Panc1 (cell line): Measurements from ENCODE around the gene TRIP10. TPM values are rescaled to one million over a fixed set of nuclear protein-coding genes. Genes with fewer than 3 reads are reported as not detected.

Experiments
- ATAC-seq: fragments of 200-7000 bp; cut with Tn5 transposase; 2 replicates; pipeline ENCODE4 v1.9.1; 2020; ENCODE audit warnings: mild to moderate bottlenecking, moderate library complexity
- BruUV-seq: library from RNA; stranded (reverse); fragments of 400-500 nt; replicated peaks from 2 replicates; lab custom pipeline; 2021; lab: Mats Ljungman, UMichigan
- CTCF ChIA-PET: fragments of 300-600 bp; sonication (Branson Sonifier 250); formaldehyde crosslinking; loops from one replicate; lab custom pipeline; 2022; ENCODE audit warnings: antibody characterized with exemption; lab: Charles Lee
- POLR2A ChIA-PET: fragments of 300-600 bp; sonication (Branson Sonifier 250); formaldehyde crosslinking; loops from one replicate; lab custom pipeline; 2022; ENCODE audit warnings: antibody characterized with exemption; lab: Charles Lee
- DNase-seq: peaks from one replicate; pipeline ENCODE4 v3.0.0-alpha.2; 2010; ENCODE audit warnings: low read depth, low spot score
- H3K27ac ChIP-seq: 2 replicates; pipeline ENCODE4 v1.5.1; 2011; ENCODE audit warnings: mild to moderate bottlenecking, low read length, inconsistent platforms
- H3K27me3 ChIP-seq: fragments of 200-500 bp; sonication (Bioruptor generic); 2 replicates; pipeline ENCODE4 v1.6.0; 2014; ENCODE audit warnings: low read length, inconsistent platforms; ENCODE audit not compliant: control insufficient read depth, insufficient read depth
- H3K36me3 ChIP-seq: fragments of 200-500 bp; sonication (Bioruptor generic); 2 replicates; pipeline ENCODE4 v1.5.1; 2014; ENCODE audit warnings: inconsistent platforms, mild to moderate bottlenecking, low read length, moderate library complexity; ENCODE audit not compliant: control insufficient read depth, insufficient read depth
- H3K4me1 ChIP-seq: 2 replicates; pipeline ENCODE4 v1.5.1; 2011; ENCODE audit warnings: inconsistent platforms, mild to moderate bottlenecking, low read length, moderate library complexity; ENCODE audit not compliant: control insufficient read depth, insufficient read depth
- H3K4me3 ChIP-seq, 2 experiments: 2 replicates each; pipeline ENCODE4 v1.5.1; 2011 to 2012; ENCODE audit warnings: low read depth in 2 of 2, low read length in 2 of 2, mild to moderate bottlenecking in 2 of 2, inconsistent platforms in 1 of 2, moderate library complexity in 1 of 2
- H3K9me3 ChIP-seq: fragments of 200-500 bp; sonication (Bioruptor generic); 2 replicates; pipeline ENCODE4 v1.5.1; 2014; ENCODE audit warnings: low read depth, mild to moderate bottlenecking, inconsistent platforms, low read length, moderate library complexity; ENCODE audit not compliant: control insufficient read depth, insufficient read depth
- CTCF ChIP-seq: fragments of 450-650 bp; IDR thresholded peaks from 2 replicates; pipeline ENCODE4 v1.5.1; 2017; ENCODE audit warnings: mild to moderate bottlenecking
- POLR2AphosphoS5 ChIP-seq: IDR thresholded peaks from 2 replicates; pipeline ENCODE4 v1.6.1; 2012; ENCODE audit warnings: mild to moderate bottlenecking, low read depth, low read length, moderate library complexity
- REST ChIP-seq, 2 experiments: IDR thresholded peaks; 2 replicates each; pipeline ENCODE4 v1.6.1; 2011 to 2012; ENCODE audit warnings: low read depth in 2 of 2, control low read depth in 1 of 2, low read length in 1 of 2, mild to moderate bottlenecking in 1 of 2, moderate library complexity in 1 of 2; ENCODE audit not compliant: insufficient read depth in 1 of 2
- SIN3A ChIP-seq: IDR thresholded peaks from 2 replicates; pipeline ENCODE4 v1.6.1; 2012; ENCODE audit warnings: low read depth, mild to moderate bottlenecking, low read length, moderate library complexity, borderline replicate concordance; ENCODE audit not compliant: insufficient read depth
- TCF7L2 ChIP-seq: IDR thresholded peaks from 2 replicates; pipeline ENCODE4 v1.6.1; 2011; ENCODE audit warnings: mild to moderate bottlenecking, low read depth, low read length, inconsistent platforms
- in situ Hi-C: cut with HindIII; loops from 2 replicates; pipeline ENCODE4 v1.10.0; 2016; ENCODE audit warnings: low sequenced_read_pairs, low pct_unique_long_range_greater_than_20kb
- intact Hi-C: fragments of 100-400 bp; cut with micrococcal nuclease; formaldehyde crosslinking; loops from one replicate; pipeline ENCODE4 v1.10.0; 2022; ENCODE audit not compliant: unreplicated experiment
- total RNA-seq: library from RNA; stranded (reverse); gene quantifications from one replicate; pipeline ENCODE4 v1.2.1, GENCODE V29; 2021; ENCODE audit not compliant: unreplicated experiment

TRIP10 gene
- total RNA-seq, 1 experiment from 2014 or later, result 115 TPM

GRCh38 chr19:6714749-6715555 is 24.5 kb upstream of the TRIP10 start:
- H3K36me3 ChIP-seq, result no peaks in the 10 kb centered on the region
- H3K4me3 ChIP-seq, result no peak overlapping the region
- no peak overlapping the region for H3K27ac ChIP-seq
- no peaks in the 10 kb centered on the region for H3K27me3 ChIP-seq
- H3K4me1 ChIP-seq, result no peaks in the 10 kb centered on the region
- POLR2A ChIA-PET, result no interaction called here
- CTCF ChIA-PET, result no interaction called here
- in situ Hi-C loops (no loop called here), intact Hi-C loops (no loop called here)
- no peak for TF ChIP-seq TCF7L2
- no peak for TF ChIP-seq REST (IDR thresholded peaks at IDR 0.05; ENCODE audit: insufficient read depth in 1 of 2, low read depth in 2 of 2, low read length in 1 of 2)
- TF ChIP-seq SIN3A, result no peak
- TF ChIP-seq POLR2AphosphoS5, result no peak
- no peak for TF ChIP-seq CTCF
- H3K9me3 ChIP-seq, result no peaks in the 10 kb centered on the region
- no TSS peak for BruUV-seq
- ATAC-seq (no peak), DNase-seq (no peak)

- in situ Hi-C loops, result no loop called here
- no TSS peak for BruUV-seq
- Histone ChIP-seq H3K4me1 (no peaks in the 10 kb centered on the region), H3K36me3 (no peaks in the 10 kb centered on the region), H3K27me3 (no peaks in the 10 kb centered on the region), H3K9me3 (no peaks in the 10 kb centered on the region), H3K27ac (no peak overlapping the region), H3K4me3 (no peak overlapping the region)
- TF ChIP-seq SIN3A (no peak), POLR2AphosphoS5 (no peak), TCF7L2 (no peak), CTCF (no peak), REST (IDR thresholded peaks at IDR 0.05; ENCODE audit: insufficient read depth in 1 of 2, low read depth in 2 of 2, low read length in 1 of 2) (no peak)
- ChIA-PET POLR2A (no interaction called here), CTCF (no interaction called here)
- DNase-seq (no peak), ATAC-seq (no peak)
- intact Hi-C loops, result no loop called here
Observed at GRCh38 chr19:6716610-6716970, 22.9 kb upstream of the TRIP10 start.
